ENCODE data around the gene FKBP2. TPM values are rescaled to one million over a fixed set of nuclear protein-coding genes. Genes with fewer than 3 reads are reported as not detected.

Gene FKBP2
- total and polyA plus RNA-seq, 2 of the 13 experiments (the other 11 are each of a cell fraction or from before 2014, with no cell fraction given): 30.1 to 53.3 TPM

GRCh38 chr11:64237484-64237951 is 3.4 kb upstream of the FKBP2 start (continued):
- TF ChIP-seq ZNF343 (CRISPR knock-in tag; IDR thresholded peaks at IDR 0.05): no peak
- peak; percentile 97 for TF ChIP-seq TBX2 (CRISPR knock-in tag; IDR thresholded peaks at IDR 0.05; ENCODE audit: borderline replicate concordance)
- TF ChIP-seq HHEX (CRISPR knock-in tag; IDR thresholded peaks at IDR 0.05): no peak
- TF ChIP-seq ZNF543 (CRISPR knock-in tag; IDR thresholded peaks at IDR 0.05): no peak
- no peak for TF ChIP-seq SMARCC2 (IDR thresholded peaks at IDR 0.05)
- TF ChIP-seq RFXAP (CRISPR knock-in tag; IDR thresholded peaks at IDR 0.05; ENCODE audit: borderline replicate concordance): no peak
- TF ChIP-seq, protein P1, sequence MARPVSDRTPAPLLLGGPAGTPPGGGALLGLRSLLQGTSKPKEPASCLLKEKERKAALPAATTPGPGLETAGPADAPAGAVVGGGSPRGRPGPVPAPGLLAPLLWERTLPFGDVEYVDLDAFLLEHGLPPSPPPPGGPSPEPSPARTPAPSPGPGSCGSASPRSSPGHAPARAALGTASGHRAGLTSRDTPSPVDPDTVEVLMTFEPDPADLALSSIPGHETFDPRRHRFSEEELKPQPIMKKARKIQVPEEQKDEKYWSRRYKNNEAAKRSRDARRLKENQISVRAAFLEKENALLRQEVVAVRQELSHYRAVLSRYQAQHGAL (CRISPR knock-in tag; IDR thresholded peaks at IDR 0.05; ENCODE audit: not compliant biosample characterization): no peak
- no peak for TF ChIP-seq SRY (CRISPR knock-in tag; IDR thresholded peaks at IDR 0.05)
- no peak for TF ChIP-seq ZNF124 (CRISPR knock-in tag; IDR thresholded peaks at IDR 0.05)
- no peak for TF ChIP-seq ZNF775 (CRISPR knock-in tag; IDR thresholded peaks at IDR 0.05; ENCODE audit: borderline replicate concordance)
- TF ChIP-seq ZNF446 (CRISPR knock-in tag; IDR thresholded peaks at IDR 0.05): no peak
- TF ChIP-seq ZBTB42 (CRISPR knock-in tag; IDR thresholded peaks at IDR 0.05): no peak
- peak; percentile 64; the same call in 1 of the 2 replicates for TF ChIP-seq DMAP1 (CRISPR knock-in tag; IDR thresholded peaks at IDR 0.05)
- TF ChIP-seq RXRB (CRISPR knock-in tag; IDR thresholded peaks at IDR 0.05; ENCODE audit: borderline replicate concordance): peak; percentile 69; the same call in 1 of the 2 replicates
- TF ChIP-seq ZNF20 (CRISPR knock-in tag; IDR thresholded peaks at IDR 0.05): no peak
- TF ChIP-seq SP2 (CRISPR knock-in tag; IDR thresholded peaks at IDR 0.05): no peak
- no peak for TF ChIP-seq ZNF510 (CRISPR knock-in tag; IDR thresholded peaks at IDR 0.05; ENCODE audit: low read depth)
- no peak for TF ChIP-seq RAD21 (CRISPR knock-in tag; IDR thresholded peaks at IDR 0.05)
- peak; percentile 30; the same call in 1 of the 2 replicates for TF ChIP-seq ZNF501 (CRISPR knock-in tag; IDR thresholded peaks at IDR 0.05)
- TF ChIP-seq FOXK2 (IDR thresholded peaks at IDR 0.05): no peak
- peak; percentile 96 for TF ChIP-seq SKIL (CRISPR knock-in tag; IDR thresholded peaks at IDR 0.05; ENCODE audit: borderline replicate concordance)
- TF ChIP-seq STAG1 (CRISPR knock-in tag; IDR thresholded peaks at IDR 0.05): no peak
- no peak; the same call in 1 of the 2 replicates for TF ChIP-seq ZBTB20 (CRISPR knock-in tag; IDR thresholded peaks at IDR 0.05; ENCODE audit: borderline replicate concordance, low read depth)
- TF ChIP-seq GABPA (IDR thresholded peaks at IDR 0.05; ENCODE audit: low read depth, low read length): no peak
- peak; percentile 63 for TF ChIP-seq GABPA (CRISPR knock-in tag; IDR thresholded peaks at IDR 0.05; ENCODE audit: low read depth)
- no peak for TF ChIP-seq TRAFD1 (CRISPR knock-in tag; IDR thresholded peaks at IDR 0.05; ENCODE audit: borderline replicate concordance)
- no peak for TF ChIP-seq TRIM24 (CRISPR knock-in tag; IDR thresholded peaks at IDR 0.05)
- TF ChIP-seq MLX (CRISPR knock-in tag; IDR thresholded peaks at IDR 0.05): peak; percentile 44
- TF ChIP-seq ZNF549 (CRISPR knock-in tag; IDR thresholded peaks at IDR 0.05): no peak
- no peak for TF ChIP-seq FIP1L1 (IDR thresholded peaks at IDR 0.05; ENCODE audit: borderline replicate concordance, insufficient read depth, low read depth, low read length)

Measured in HepG2 (cell line).